Superior temporal gyrus (tissue), 1 donor: ENCODE measurements around the gene UFSP2.
"Not testable (repeated sequence)": the region's sequence is repeated elsewhere in the genome, so short reads cannot be mapped to it uniquely, and the experiment has no call there.

Experiments used
- DNase-seq: peaks from one replicate; pipeline ENCODE4 v3.0.0-alpha.2; 2016; ENCODE audit errors: extremely low spot score

The UFSP2 gene

GRCh38 chr4:185384061-185384460 lies 41.7 kb downstream of the UFSP2 start:
- no peak for DNase-seq

- no peak for DNase-seq
These were observed 42.3 kb downstream of the UFSP2 start for GRCh38 chr4:185383451-185383850.

GRCh38 chr4:185382754-185383153 lies 43.0 kb downstream of the UFSP2 start:
- no peak for DNase-seq

- no peak for DNase-seq
These were observed 44.2 kb downstream of the UFSP2 start for GRCh38 chr4:185381288-185382196.

GRCh38 chr4:185380320-185380719 lies 45.4 kb downstream of the UFSP2 start:
- no peak for DNase-seq

- no peak for DNase-seq
These were observed 46.2 kb downstream of the UFSP2 start for GRCh38 chr4:185379326-185380295.

- DNase-seq, result no peak
These were observed 47.5 kb downstream of the UFSP2 start for GRCh38 chr4:185378264-185378663.

GRCh38 chr4:185374573-185374972 lies 51.2 kb downstream of the UFSP2 start:
- DNase-seq, result no peak

GRCh38 chr4:185374027-185374426 lies 51.7 kb downstream of the UFSP2 start:
- DNase-seq, result no peak

GRCh38 chr4:185371702-185372101 lies 54.1 kb downstream of the UFSP2 start:
- DNase-seq, result no peak

GRCh38 chr4:185370268-185370949 lies 55.4 kb downstream of the UFSP2 start:
- no peak for DNase-seq

GRCh38 chr4:185369731-185370130 lies 56.0 kb downstream of the UFSP2 start:
- no peak for DNase-seq

- DNase-seq, result no peak
These were observed 60.9 kb downstream of the UFSP2 start for GRCh38 chr4:185364886-185365285.

- DNase-seq, result no peak
These were observed 62.5 kb downstream of the UFSP2 start for GRCh38 chr4:185363251-185363650.

GRCh38 chr4:185362570-185362969 lies 63.2 kb downstream of the UFSP2 start:
- not testable (repeated sequence) for DNase-seq

GRCh38 chr4:185361872-185362271 lies 63.9 kb downstream of the UFSP2 start:
- no peak for DNase-seq

- DNase-seq, result no peak
These were observed 65.9 kb downstream of the UFSP2 start for GRCh38 chr4:185359767-185360446.

- DNase-seq, result no peak
These were observed 66.8 kb downstream of the UFSP2 start for GRCh38 chr4:185358959-185359358.

GRCh38 chr4:185358514-185358913 lies 67.2 kb downstream of the UFSP2 start:
- no peak for DNase-seq

- DNase-seq, result no peak
These were observed 67.9 kb downstream of the UFSP2 start for GRCh38 chr4:185357733-185358440.

GRCh38 chr4:185357211-185357610 lies 68.6 kb downstream of the UFSP2 start:
- DNase-seq, result no peak
